ENCODE data around the gene TNFAIP1.

Gene TNFAIP1

DNA sequence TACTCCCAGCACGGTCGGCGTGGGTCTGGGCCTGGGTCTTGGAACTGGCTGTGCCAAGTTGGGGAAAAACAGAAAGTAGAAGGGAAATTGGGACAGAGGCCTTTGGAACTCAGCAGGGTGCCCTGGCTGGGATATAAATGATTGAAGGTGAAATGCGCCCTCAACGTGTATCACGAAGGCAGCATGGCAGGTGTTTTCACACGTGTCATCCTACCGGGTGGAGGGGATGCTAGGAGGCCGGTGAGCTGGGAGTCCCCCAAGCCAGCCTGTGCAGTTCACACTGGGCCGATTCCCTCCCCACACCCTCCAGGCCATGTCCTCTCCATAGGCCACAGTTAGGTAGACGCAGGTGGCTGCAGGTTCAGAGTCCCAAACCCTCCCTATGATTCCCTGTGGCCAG is 6.0 kb downstream of the TNFAIP1 start:
- TF ChIP-seq, protein P1, sequence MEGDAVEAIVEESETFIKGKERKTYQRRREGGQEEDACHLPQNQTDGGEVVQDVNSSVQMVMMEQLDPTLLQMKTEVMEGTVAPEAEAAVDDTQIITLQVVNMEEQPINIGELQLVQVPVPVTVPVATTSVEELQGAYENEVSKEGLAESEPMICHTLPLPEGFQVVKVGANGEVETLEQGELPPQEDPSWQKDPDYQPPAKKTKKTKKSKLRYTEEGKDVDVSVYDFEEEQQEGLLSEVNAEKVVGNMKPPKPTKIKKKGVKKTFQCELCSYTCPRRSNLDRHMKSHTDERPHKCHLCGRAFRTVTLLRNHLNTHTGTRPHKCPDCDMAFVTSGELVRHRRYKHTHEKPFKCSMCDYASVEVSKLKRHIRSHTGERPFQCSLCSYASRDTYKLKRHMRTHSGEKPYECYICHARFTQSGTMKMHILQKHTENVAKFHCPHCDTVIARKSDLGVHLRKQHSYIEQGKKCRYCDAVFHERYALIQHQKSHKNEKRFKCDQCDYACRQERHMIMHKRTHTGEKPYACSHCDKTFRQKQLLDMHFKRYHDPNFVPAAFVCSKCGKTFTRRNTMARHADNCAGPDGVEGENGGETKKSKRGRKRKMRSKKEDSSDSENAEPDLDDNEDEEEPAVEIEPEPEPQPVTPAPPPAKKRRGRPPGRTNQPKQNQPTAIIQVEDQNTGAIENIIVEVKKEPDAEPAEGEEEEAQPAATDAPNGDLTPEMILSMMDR (conservative IDR thresholded peaks at IDR 0.05; ENCODE audit: low read length): no peak
- no peak overlapping the region for H3K4me3 ChIP-seq (ENCODE audit: low read length)

DNA sequence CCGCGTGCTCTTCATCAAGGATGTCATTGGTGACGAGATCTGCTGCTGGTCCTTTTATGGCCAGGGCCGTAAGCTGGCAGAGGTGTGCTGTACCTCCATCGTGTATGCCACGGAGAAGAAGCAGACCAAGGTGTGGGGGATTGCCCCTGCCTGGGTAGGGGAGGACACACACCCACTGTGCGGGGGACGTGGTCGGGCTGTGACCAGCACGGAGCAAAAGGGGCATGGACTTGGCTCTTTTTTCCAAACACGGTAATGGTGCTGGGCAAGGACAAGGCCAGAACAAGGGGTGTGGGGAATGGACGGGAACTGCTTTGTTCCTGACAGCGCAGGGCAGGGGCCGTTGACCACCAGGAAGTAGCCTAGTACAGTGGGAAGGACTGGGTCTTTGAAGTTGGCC is 6.8 kb downstream of the TNFAIP1 start:
- no peak overlapping the region for H3K4me3 ChIP-seq (ENCODE audit: low read length)
- DNase-seq (ENCODE audit: low read depth): no peak
- TF ChIP-seq, protein P1 (conservative IDR thresholded peaks at IDR 0.05; ENCODE audit: low read length): no peak

More for the DNA sequence above, 6.0 kb downstream of the TNFAIP1 start:
- DNase-seq (ENCODE audit: low read depth): no peak

DNA sequence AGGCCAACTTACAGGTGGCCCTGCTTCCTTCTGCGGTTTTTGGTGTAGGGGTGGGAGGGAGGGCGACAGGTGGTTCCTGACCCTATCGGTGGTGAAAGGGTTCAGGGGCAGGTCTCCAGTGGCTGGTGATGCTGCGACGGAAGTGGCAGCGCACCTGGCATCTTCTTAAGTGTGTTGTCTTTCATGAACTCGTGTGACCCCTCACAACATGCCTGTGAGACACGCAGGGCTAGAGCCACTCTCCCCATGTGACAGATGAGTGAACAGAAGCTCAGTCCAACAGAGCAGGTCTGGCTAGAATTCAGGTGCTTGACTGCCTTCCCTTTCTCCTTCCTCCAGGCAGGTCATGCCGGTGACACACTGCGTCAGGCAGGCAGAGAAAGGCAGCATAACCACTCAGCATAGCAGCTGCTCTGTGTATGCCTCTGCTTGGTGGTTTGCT is 8.0 kb downstream of the TNFAIP1 start:
- no peak for DNase-seq (ENCODE audit: low read depth)
- TF ChIP-seq, protein P1 (conservative IDR thresholded peaks at IDR 0.05; ENCODE audit: low read length): no peak
- H3K4me3 ChIP-seq (ENCODE audit: low read length): no peak overlapping the region

DNA sequence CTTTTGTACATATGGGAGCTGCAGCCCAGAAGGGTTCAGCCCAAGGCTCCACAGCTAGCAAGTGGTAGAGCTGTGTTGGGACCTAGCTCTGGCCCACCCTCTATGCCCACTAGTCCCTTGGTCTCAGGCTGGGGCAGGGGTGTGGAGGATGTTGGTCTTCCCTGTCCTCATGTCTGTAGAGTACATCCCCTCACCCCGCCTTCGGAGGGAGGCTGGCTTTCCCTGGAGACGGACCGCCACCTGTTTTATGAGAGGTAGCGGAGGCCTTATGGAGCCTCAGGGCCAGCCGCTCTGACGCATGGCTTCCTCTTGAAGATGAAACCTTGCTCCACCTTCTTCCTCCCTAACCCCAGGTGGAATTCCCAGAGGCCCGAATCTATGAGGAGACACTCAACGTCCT is 8.4 kb downstream of the TNFAIP1 start:
- TF ChIP-seq, protein P1 (conservative IDR thresholded peaks at IDR 0.05; ENCODE audit: low read length): no peak
- DNase-seq (ENCODE audit: low read depth): no peak
- no peak overlapping the region for H3K4me3 ChIP-seq (ENCODE audit: low read length)

DNA sequence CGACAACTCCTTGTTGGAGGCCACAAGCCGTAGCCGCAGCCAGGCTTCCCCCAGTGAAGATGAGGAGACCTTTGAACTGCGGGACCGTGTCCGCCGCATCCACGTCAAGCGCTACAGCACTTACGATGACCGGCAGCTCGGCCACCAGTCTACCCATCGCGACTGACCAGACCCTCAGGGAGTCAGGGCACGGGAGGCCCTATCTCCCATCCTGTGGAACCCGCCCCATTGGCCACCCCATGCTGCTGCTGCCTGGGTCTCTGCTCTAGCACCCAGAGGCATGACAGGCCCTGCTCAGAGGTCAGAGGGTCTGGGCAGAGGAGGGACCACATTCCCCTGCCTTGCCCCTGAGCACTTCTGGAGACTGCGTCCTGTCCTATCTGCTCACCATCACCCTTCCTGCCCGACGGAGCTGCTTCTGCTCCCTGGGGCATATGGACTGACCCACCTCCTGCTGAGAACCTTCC is 8.9 kb downstream of the TNFAIP1 start:
- no peak overlapping the region for H3K4me3 ChIP-seq (ENCODE audit: low read length)
- DNase-seq (ENCODE audit: low read depth): no peak
- TF ChIP-seq, protein P1 (conservative IDR thresholded peaks at IDR 0.05; ENCODE audit: low read length): no peak

DNA sequence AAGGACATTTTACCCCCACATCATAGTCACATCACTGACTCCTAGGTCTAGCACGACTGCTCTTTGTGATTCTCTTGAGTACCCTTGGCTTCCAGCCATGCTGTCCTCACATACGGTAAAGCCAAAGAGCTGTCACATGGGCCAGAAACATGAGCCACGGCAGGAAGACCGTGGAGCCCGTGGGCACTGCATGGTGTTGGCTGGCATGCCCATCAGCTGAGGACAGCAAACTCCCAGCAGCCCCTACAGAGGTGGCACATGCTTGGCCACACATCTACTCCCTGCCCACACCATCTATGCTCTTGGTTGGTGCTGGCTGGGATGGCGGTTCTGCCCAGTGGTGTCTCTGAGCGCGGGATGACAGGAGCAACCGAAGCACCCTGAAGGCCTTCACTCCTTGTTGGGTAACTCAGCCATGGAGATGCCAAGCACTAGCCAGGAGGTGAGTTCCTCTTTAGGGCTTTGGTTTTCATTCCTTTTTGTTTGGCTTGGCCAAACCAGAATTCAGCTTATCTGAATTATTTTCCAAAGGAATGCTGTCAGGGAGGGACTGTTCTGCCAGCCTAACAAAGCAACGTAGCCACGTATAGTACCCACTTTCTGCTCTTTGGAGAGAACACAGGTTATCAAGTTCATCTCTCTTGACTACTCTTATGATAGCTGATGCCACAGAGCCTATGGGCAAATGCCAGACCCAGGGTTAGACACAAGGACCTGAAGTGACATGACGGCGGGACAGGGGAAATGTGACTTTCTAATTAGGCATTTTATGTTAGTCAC is 10.0 kb downstream of the TNFAIP1 start:
- TF ChIP-seq, protein P1 (conservative IDR thresholded peaks at IDR 0.05; ENCODE audit: low read length): no peak
- peak; percentile 23 for DNase-seq (ENCODE audit: low read depth)
- H3K4me3 ChIP-seq (ENCODE audit: low read length): no peak overlapping the region

DNA sequence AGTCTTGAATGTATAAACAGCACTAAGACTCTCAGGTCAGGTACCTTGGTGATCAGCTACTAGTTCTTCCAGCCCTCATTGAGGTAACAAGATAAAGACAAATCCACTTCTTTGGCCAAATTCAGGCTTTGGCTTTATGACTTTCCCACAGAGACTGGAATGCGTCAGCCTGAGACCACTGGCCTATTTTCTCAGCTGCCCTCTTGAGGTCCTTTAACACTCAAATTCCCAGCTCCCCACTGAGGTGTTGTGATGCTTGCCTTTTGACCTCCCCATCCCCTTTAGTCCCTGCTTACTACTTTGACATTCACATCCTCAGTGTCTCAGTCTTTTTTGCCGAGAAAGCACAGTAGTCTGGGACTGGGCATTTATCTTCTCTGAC is 10.6 kb downstream of the TNFAIP1 start:
- no peak overlapping the region for H3K4me3 ChIP-seq (ENCODE audit: low read length)
- no peak for DNase-seq (ENCODE audit: low read depth)
- TF ChIP-seq, protein P1 (conservative IDR thresholded peaks at IDR 0.05; ENCODE audit: low read length): no peak

All from AG10803 (cell line).